Cardiac fibroblast (primary cell): ENCODE measurements around the gene ITGBL1.

Experiments used
- DNase-seq, 2 donors: peaks; one replicate each; pipeline versions ENCODE4 v3.0.0 to v3.0.0-alpha.2; 2010; ENCODE audit warnings: low read depth in 2 of 2
- H3K4me3 ChIP-seq, 2 donors: replicated peaks in 1 of 2; 1 replicate in 1 of 2; 2 replicates in 1 of 2; pipeline ENCODE4 v1.5.1; 2011; ENCODE audit warnings: low read depth in 2 of 2, low read length in 2 of 2, mild to moderate bottlenecking in 2 of 2, moderate library complexity in 1 of 2
- CTCF ChIP-seq: IDR thresholded peaks from one replicate; pipeline ENCODE4 v1.5.1; 2011; ENCODE audit warnings: low read depth, mild to moderate bottlenecking, low read length, inconsistent platforms

ITGBL1 gene

GRCh38 chr13:101640788-101641400 is 188.4 kb downstream of the ITGBL1 start:
- TF ChIP-seq CTCF = no peak
- DNase-seq = peak; percentile 46 to 89
- no peak overlapping the region for H3K4me3 ChIP-seq

- no peak for DNase-seq
- no peak overlapping the region for H3K4me3 ChIP-seq
- TF ChIP-seq CTCF = no peak
Measured at GRCh38 chr13:101645871-101646270, 193.4 kb downstream of the ITGBL1 start.

- no peak overlapping the region for H3K4me3 ChIP-seq
- DNase-seq = no peak
- no peak for TF ChIP-seq CTCF
Measured at GRCh38 chr13:101647760-101648159, 195.3 kb downstream of the ITGBL1 start.

- no peak for DNase-seq
- TF ChIP-seq CTCF = no peak
Measured at GRCh38 chr13:101648766-101649487, 196.5 kb downstream of the ITGBL1 start.

GRCh38 chr13:101649488-101650126 is 197.1 kb downstream of the ITGBL1 start:
- H3K4me3 ChIP-seq = no peak overlapping the region
- DNase-seq = peak; percentile 38 to 96
- TF ChIP-seq CTCF = no peak

More at GRCh38 chr13:101648766-101649487, 196.5 kb downstream of the ITGBL1 start:
- no peak overlapping the region for H3K4me3 ChIP-seq

- TF ChIP-seq CTCF = no peak
- DNase-seq = peak; percentile 7 to 70
- H3K4me3 ChIP-seq = no peak overlapping the region
Measured at GRCh38 chr13:101654883-101655282, 202.4 kb downstream of the ITGBL1 start.
